CD4-positive, alpha-beta T cell treated with Interleukin-4 for 1 hour (primary cell): ENCODE data around the gene RIT2.

Experiments used
- DNase-seq, 2 donors: peaks; one replicate each; pipeline ENCODE4 v3.0.0-alpha.2; 2020 to 2022

RIT2 gene

GRCh38 chr18:42922363-42922762, 193.1 kb downstream of the RIT2 start:
- DNase-seq = no peak

DNA sequence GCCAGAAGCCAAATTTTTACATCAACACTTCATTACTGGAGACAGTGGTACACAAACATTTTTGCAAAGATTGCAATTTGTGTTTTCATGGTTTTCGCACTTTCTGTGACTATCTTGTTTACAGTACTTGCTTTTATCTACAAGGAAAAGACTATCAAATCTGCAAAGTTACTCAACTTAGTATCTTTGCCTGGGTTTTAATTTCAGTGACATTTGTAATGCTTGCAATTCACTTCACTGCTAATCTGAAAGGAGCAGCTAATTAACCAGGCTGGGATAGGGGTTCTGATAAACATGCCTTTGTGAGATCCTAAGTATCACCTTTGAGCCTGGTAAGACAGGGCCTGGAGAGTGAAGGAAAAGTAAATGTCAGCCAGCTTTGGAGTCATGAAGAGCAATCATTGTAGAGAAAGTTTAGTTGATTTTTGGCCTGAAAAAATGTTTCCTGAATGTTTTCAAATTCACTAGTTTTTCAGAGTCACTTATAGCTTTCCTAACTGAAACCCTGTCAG, 194.2 kb downstream of the RIT2 start:
- DNase-seq = no peak

GRCh38 chr18:42920621-42921020, 194.9 kb downstream of the RIT2 start:
- no peak for DNase-seq

DNA sequence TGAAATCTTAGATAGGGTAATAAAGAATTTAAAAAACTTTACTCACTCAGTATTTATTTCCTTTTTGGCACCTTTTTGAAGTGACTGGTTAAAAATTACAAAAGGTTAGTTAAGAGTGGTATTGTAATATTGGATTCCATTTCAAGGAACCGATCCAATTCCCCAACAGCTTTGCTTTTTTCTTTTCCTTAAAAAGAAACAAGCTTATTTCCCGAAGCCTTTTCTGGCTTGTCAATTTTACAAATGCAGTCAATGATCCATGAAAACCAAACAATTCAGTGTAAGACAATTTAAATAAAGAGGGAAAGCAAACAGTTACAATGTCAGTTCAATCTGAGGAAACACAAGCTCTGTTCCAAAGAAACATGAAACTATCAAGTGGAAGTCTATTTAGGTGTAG, 200.2 kb downstream of the RIT2 start:
- no peak for DNase-seq

- no peak for DNase-seq
These were observed 201.0 kb downstream of the RIT2 start for GRCh38 chr18:42914476-42914875.

DNA sequence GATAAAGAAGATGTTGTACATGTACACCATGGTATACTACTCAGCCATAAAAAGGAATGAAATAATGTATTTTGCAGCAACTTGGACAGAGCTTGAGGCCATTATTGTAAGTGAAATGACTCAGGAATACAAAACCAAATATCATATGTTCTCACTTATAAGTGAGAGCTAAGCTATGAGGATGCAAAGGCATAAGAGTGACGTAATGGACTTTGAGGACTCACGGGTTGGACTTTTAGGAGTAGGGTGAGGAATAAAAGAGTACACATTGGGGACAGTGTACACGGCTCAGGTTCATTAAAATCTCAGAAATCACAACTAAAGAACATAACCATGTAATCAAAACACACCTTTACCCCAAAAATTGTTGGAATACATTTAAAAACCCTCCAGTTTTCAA, 206.4 kb downstream of the RIT2 start:
- no peak for DNase-seq

DNA sequence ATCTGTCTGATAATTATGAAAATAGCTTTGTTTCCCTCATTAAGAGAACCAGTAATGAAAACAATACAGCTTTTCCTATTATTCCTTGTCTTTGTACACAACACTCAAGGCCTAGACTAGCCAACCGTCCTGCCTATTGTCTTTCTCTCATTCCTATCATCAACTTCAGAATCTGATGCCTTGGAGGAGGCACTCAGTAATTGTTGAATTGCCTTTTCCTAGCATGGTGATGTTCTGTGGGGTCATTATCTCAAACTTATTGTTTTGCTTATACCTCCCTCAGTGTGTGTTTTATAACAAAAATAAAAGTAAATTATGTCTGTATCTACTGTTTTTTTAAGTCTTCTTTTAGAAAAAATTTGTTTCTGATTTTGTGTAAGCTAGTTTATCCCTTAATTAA, 208.7 kb downstream of the RIT2 start:
- DNase-seq = no peak

- no peak for DNase-seq
These were observed 214.3 kb downstream of the RIT2 start for GRCh38 chr18:42901161-42901560.

DNA sequence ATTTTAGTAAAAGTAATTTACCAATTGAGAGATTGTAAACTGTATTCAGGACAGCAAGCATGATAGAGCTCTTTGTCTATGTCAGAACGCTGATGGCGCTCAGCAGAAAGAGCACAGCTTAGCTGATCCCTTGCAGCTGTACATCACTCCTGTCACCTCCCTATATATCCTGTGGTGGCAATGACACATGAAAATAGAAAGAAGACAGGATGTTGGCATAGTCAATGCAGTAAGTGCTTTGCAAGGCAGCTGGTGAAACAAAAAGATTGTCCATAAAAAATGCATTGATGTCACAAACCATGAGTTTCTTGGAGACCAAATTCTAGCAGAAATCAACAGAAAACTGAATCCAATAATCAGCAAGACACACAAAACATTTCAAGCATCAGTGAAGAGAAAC, 221.5 kb downstream of the RIT2 start:
- DNase-seq = no peak

DNA sequence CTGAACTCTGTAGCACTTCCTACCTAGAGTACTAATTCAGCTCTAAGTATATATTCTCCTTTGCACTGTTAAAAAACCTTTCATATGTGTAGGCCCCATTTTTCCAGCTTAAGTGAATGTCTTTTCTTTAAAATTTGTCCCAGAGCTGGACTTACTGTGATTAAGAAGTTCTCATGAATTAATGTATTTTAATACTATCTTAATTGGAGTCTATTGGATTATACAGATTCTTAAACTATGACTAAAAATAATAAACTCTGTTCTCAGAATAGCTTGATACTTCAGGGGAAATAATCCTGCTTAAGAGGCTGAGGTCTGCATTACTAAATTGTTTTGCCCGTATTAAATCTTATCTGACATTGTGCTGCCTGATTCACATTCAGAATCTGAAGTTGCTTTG, 223.3 kb downstream of the RIT2 start:
- no peak for DNase-seq

DNA sequence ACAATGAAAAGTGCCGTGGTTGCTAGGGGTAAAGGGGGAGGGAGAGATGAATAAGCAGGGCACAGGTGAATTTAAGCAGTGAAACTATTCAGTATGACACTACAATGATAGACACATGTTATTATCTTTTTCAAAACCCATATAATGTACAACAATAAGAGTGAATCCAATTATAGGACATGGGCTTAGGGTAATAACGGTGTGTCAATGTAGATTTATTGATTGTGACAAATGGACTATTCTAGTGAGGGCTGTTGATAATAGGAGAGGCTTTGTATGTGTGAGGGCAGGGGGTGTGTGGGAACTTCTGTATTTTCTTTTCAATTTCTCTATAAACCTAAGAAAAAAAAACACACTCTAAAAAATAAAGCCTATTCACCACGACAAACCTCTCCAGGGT, 223.8 kb downstream of the RIT2 start:
- no peak for DNase-seq

- DNase-seq = no peak
These were observed 232.3 kb downstream of the RIT2 start for GRCh38 chr18:42883169-42883568.

GRCh38 chr18:42882122-42882521, 233.4 kb downstream of the RIT2 start:
- no peak for DNase-seq

DNA sequence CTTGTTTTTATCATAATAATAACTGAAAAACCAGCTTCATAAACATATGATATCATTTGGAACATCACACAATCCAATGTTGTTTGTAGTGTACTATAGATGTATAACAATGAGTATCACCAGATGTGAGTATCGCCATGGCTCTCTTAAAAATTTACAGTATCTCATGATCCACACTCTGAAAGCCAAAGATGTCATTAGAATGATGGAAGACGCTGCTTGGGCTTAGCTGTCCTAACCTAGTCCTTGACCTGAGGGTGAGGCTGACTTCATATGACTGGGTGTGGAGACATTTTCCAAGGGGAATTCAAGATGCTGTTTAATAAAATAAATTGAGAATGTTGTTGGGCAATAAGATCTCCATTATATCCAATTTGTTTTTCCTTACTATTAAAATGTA, 242.6 kb downstream of the RIT2 start:
- DNase-seq = no peak

DNA sequence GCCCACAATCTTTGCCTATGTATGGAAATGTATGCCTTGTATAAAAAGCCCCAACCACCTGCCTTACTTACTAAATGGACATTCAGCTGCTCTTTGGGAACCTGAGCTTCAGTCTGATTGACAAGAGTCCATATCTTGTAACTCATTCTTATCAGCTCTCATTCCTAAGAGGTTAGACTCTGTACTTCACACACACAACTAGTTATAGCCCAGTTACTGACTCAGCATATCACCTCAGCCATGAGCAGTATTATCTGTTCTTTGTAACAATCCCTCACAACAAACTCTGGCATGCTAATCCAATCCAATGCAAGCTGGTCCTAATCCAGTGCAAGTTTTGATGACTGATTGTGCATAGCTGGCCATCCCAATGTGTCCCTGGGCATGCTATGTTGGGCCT, 250.6 kb downstream of the RIT2 start:
- no peak for DNase-seq

DNA sequence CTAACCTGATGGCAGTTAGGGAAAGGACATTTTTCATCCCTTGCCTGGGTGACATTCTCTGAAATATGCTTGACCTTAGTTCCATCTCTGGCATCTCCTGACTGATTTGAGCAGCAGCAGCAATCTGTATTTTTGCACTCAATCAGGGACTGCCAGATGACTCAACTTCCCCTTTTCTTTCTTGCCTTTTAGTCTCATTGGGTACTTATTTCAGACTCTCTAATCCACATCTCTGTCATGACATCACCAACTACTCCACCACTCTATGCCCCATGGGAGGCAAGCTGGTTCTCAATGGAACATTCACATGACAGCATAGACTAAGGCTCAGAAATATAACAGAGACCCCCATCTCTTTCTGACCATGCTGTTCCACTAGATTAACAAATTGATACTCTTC, 254.2 kb downstream of the RIT2 start:
- DNase-seq = no peak

GRCh38 chr18:42860548-42860947, 254.9 kb downstream of the RIT2 start:
- DNase-seq = no peak

- no peak for DNase-seq
These were observed 255.5 kb downstream of the RIT2 start for GRCh38 chr18:42860011-42860410.

- DNase-seq = no peak
These were observed 260.9 kb downstream of the RIT2 start for GRCh38 chr18:42854558-42854957.

- DNase-seq = no peak
These were observed 265.1 kb downstream of the RIT2 start for GRCh38 chr18:42850174-42851083.

GRCh38 chr18:42839408-42839807, 276.1 kb downstream of the RIT2 start:
- no peak for DNase-seq

DNA sequence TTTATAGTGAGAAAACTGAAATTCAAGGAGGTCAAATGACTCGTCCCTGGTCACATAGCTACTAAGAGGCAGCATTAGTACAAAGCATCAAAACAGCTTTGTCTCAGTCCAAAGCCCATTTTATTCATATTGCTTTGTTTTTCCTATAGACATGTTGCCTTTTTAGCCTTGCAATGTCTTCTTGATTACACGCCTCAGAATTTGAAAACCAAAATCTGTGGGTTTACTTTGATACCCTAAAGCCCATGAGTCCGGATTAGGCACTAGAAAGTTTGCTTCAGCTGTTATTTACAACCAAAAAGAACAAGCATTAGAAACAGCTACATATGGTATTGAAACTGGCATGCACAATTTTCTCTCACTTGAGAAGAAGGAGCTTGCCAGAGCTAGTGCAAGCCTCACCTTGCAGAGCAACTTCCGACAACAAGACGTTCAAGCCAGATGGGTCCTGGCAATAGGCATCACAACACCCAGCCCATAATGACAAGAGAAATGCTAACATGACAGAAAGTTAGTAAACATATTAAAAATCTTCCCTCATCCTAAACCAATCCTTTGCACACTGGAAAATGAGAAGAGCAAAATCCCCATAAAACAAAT, 276.8 kb downstream of the RIT2 start:
- no peak for DNase-seq

DNA sequence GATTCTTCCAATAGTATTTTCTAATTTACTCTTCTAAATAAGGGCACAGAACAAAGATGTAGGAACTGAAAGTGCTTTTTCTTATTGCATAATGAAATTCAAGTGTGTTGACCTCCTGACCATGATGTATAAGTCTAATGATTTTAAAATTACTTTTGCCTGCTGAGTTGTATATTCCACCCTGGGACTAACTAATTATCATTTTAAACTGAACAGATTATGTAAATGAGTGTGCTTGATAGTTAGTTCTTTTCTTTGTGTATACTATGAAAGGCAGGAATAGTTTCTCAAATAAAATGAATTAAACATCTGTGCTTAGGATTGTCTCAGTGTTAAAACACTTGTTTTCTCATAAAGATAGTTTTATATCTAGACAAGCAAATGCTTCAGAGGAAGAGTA, 284.5 kb downstream of the RIT2 start:
- no peak for DNase-seq

GRCh38 chr18:42828881-42829280, 286.6 kb downstream of the RIT2 start:
- DNase-seq = no peak
